Measurements from ENCODE around the gene NMB. TPM values are rescaled to one million over a fixed set of nuclear protein-coding genes. Genes with fewer than 3 reads are reported as not detected.
A peak's percentile ranks its signal among the peaks of the same experiment; 100 is the strongest.

NMB gene
- polyA plus RNA-seq, 1 experiment: 3.3 TPM

DNA sequence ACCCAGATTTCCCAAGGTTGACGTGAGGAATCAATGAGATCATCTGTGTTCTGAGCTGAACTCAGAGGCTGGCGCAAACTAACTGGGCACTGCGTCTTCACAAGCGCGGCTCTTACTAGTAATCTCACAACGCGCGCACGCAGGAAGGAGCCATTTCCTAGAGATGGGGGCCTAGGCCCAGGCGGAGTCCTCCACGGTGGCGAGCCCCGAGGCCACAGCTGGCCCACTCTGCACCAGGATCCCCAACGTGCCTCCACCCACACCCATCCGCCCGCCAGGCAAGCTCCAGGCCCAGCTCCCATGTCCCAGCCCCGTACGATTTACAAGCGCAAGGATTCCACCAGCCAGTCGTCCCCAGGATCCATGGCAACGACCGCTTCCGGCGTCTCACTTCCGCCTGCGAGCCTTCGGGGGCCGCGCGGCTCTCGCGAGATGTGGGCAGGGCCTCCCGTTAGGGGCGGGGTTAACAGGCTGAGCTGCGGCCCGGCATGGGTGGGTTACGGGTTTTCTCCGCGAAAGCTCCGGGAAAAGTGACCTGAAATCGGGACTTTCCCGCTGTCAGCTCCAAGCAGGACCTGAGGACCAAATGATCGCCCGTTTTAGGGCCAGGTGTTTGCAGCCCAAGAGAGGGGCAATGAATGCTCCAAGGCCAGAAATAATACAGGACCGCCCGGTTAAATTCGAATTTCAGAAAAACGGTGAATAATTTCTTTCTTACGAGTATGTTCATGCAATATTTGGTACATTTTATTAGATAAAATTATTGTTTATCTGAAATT, 3.9 kb downstream of the NMB start, which contains the start of gene WDR73:
Gene WDR73, minus strand, starts transcription at position 374 of the 779 bp plus-strand sequence. Its CDS starts 9 bp downstream, at position 365.
- peak within 1 kb of the TSS; percentile 80 for H3K27ac ChIP-seq (ENCODE audit: low read depth, low read length)
- DNase-seq (ENCODE audit: low read depth, low spot score): peak; percentile 85
- H3K27me3 ChIP-seq (ENCODE audit: control insufficient read depth, insufficient read depth, low read length): no peaks in the 10 kb centered on the region
- CTCF ChIA-PET: interaction anchor here (0.6 to 1.2 kb wide), 7 partner anchors 35 to 274 kb away, joined by 3 to 4 read pairs (median 3); no protein-coding TSS in a partner anchor
- POLR2A ChIA-PET: interaction anchor here (0.7 to 1.3 kb wide), 5 partner anchors 17 to 394 kb away, joined by 3 to 4 read pairs (median 3); no protein-coding TSS in a partner anchor
- peak within 1 kb of the TSS; percentile 98 for H3K4me3 ChIP-seq (ENCODE audit: low read depth, low read length)
- TF ChIP-seq, protein P1, sequence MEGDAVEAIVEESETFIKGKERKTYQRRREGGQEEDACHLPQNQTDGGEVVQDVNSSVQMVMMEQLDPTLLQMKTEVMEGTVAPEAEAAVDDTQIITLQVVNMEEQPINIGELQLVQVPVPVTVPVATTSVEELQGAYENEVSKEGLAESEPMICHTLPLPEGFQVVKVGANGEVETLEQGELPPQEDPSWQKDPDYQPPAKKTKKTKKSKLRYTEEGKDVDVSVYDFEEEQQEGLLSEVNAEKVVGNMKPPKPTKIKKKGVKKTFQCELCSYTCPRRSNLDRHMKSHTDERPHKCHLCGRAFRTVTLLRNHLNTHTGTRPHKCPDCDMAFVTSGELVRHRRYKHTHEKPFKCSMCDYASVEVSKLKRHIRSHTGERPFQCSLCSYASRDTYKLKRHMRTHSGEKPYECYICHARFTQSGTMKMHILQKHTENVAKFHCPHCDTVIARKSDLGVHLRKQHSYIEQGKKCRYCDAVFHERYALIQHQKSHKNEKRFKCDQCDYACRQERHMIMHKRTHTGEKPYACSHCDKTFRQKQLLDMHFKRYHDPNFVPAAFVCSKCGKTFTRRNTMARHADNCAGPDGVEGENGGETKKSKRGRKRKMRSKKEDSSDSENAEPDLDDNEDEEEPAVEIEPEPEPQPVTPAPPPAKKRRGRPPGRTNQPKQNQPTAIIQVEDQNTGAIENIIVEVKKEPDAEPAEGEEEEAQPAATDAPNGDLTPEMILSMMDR (IDR thresholded peaks at IDR 0.05; ENCODE audit: low read depth, low read length): no peak
- H3K9me3 ChIP-seq (ENCODE audit: control insufficient read depth, insufficient read depth, low read length): no peaks in the 10 kb centered on the region

DNA sequence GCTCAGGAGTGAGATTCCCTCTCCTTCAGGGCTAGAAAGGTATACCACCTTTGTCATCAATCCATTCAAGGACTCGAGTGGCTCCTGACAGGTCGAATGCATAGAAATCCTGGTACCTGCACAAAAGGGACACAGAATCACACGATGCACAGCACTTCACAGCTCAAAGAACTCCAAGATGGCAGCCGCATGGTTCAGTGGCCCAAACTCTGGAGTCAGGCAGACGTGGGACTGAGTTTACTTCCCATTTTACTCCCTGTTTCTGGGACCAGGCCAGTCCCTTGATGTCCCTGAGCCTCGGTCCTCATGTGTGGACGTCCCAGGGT, 4.5 kb downstream of the NMB start:
- CTCF ChIA-PET: interaction anchor here (0.8 to 1.2 kb wide), 5 partner anchors 54 to 274 kb away, joined by 3 to 4 read pairs (median 3); no protein-coding TSS in a partner anchor
- POLR2A ChIA-PET: interaction anchor here (0.7 to 1.3 kb wide), 3 partner anchors 20 to 74 kb away, joined by 3 to 4 read pairs (median 3); no protein-coding TSS in a partner anchor
- TF ChIP-seq, protein P1 (IDR thresholded peaks at IDR 0.05; ENCODE audit: low read depth, low read length): no peak

GRCh38 chr15:84649706-84650105, 8.3 kb downstream of the NMB start:
- TF ChIP-seq, protein P1 (IDR thresholded peaks at IDR 0.05; ENCODE audit: low read depth, low read length): no peak
- ChIA-PET CTCF (interaction anchor here (1.3 kb wide), 1 partner anchor 279 kb away, joined by 7 read pairs; no protein-coding TSS in a partner anchor), POLR2A (interaction anchor here (0.7 kb wide), 1 partner anchor 499 kb away, joined by 6 read pairs; no protein-coding TSS in a partner anchor)
- Histone ChIP-seq H3K9me3 (ENCODE audit: control insufficient read depth, insufficient read depth, low read length) (no peaks in the 10 kb centered on the region), H3K4me3 (ENCODE audit: low read depth, low read length) (no peak overlapping the region), H3K27me3 (ENCODE audit: control insufficient read depth, insufficient read depth, low read length) (no peaks in the 10 kb centered on the region), H3K27ac (ENCODE audit: low read depth, low read length) (no peak overlapping the region)
- no peak for DNase-seq (ENCODE audit: low read depth, low spot score)

More for the DNA sequence above, 4.5 kb downstream of the NMB start:
- peak overlapping the region; percentile 80 for H3K27ac ChIP-seq (ENCODE audit: low read depth, low read length)
- no peak for DNase-seq (ENCODE audit: low read depth, low spot score)
- H3K27me3 ChIP-seq (ENCODE audit: control insufficient read depth, insufficient read depth, low read length): no peaks in the 10 kb centered on the region
- H3K4me3 ChIP-seq (ENCODE audit: low read depth, low read length): peak overlapping the region; percentile 98
- no peaks in the 10 kb centered on the region for H3K9me3 ChIP-seq (ENCODE audit: control insufficient read depth, insufficient read depth, low read length)

GRCh38 chr15:84648539-84648938, 9.5 kb downstream of the NMB start:
- H3K9me3 ChIP-seq (ENCODE audit: control insufficient read depth, insufficient read depth, low read length): no peaks in the 10 kb centered on the region
- ChIA-PET CTCF (interaction anchor here (0.6 to 1.3 kb wide), 2 partner anchors 280 to 289 kb away, joined by 6 to 7 read pairs; no protein-coding TSS in a partner anchor), POLR2A (no interaction called here)
- DNase-seq (ENCODE audit: low read depth, low spot score): no peak
- no peak overlapping the region for H3K27ac ChIP-seq (ENCODE audit: low read depth, low read length)
- TF ChIP-seq, protein P1 (IDR thresholded peaks at IDR 0.05; ENCODE audit: low read depth, low read length): no peak
- H3K27me3 ChIP-seq (ENCODE audit: control insufficient read depth, insufficient read depth, low read length): no peaks in the 10 kb centered on the region
- H3K4me3 ChIP-seq (ENCODE audit: low read depth, low read length): no peak overlapping the region

- no peaks in the 10 kb centered on the region for H3K27me3 ChIP-seq (ENCODE audit: control insufficient read depth, insufficient read depth, low read length)
- no peak overlapping the region for H3K4me3 ChIP-seq (ENCODE audit: low read depth, low read length)
- DNase-seq (ENCODE audit: low read depth, low spot score): no peak
- no peaks in the 10 kb centered on the region for H3K9me3 ChIP-seq (ENCODE audit: control insufficient read depth, insufficient read depth, low read length)
- CTCF ChIA-PET: interaction anchor here (1.3 kb wide), 1 partner anchor 11 kb away, joined by 9 read pairs; the partner anchor contains the start of gene NMB
- POLR2A ChIA-PET: no interaction called here
- H3K27ac ChIP-seq (ENCODE audit: low read depth, low read length): no peak overlapping the region
- TF ChIP-seq, protein P1 (IDR thresholded peaks at IDR 0.05; ENCODE audit: low read depth, low read length): no peak
These were observed 10.3 kb downstream of the NMB start for GRCh38 chr15:84647726-84648125.

Data from AG04450 (cell line).